ENCODE measurements around the gene DDX4. TPM values are rescaled to one million over a fixed set of nuclear protein-coding genes. Genes with fewer than 3 reads are reported as not detected.

DDX4 gene
- total and polyA plus RNA-seq, 8 donors: not detected

GRCh38 chr5:55841976-55842375 is 104.1 kb downstream of the DDX4 start:
- H3K4me3 ChIP-seq: no peak overlapping the region
- DNase-seq: no peak
- WGBS, 5 donors: 73 to 83% (median 77%) methylated on average over 2 of the region's 2 CpGs
- no peaks in the 10 kb centered on the region for H3K4me1 ChIP-seq
- H3K27me3 ChIP-seq: no peaks in the 10 kb centered on the region
- intact Hi-C loops (cut with DNase I; ENCODE audit: low total_unique reads): no loop called here
- no peak overlapping the region for H3K27ac ChIP-seq
- TF ChIP-seq POLR2A (IDR thresholded peaks at IDR 0.05): no peak
- TF ChIP-seq POLR2AphosphoS5 (IDR thresholded peaks at IDR 0.05): no peak
- TF ChIP-seq EP300 (IDR thresholded peaks at IDR 0.05): no peak
- TF ChIP-seq, protein P1, sequence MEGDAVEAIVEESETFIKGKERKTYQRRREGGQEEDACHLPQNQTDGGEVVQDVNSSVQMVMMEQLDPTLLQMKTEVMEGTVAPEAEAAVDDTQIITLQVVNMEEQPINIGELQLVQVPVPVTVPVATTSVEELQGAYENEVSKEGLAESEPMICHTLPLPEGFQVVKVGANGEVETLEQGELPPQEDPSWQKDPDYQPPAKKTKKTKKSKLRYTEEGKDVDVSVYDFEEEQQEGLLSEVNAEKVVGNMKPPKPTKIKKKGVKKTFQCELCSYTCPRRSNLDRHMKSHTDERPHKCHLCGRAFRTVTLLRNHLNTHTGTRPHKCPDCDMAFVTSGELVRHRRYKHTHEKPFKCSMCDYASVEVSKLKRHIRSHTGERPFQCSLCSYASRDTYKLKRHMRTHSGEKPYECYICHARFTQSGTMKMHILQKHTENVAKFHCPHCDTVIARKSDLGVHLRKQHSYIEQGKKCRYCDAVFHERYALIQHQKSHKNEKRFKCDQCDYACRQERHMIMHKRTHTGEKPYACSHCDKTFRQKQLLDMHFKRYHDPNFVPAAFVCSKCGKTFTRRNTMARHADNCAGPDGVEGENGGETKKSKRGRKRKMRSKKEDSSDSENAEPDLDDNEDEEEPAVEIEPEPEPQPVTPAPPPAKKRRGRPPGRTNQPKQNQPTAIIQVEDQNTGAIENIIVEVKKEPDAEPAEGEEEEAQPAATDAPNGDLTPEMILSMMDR (IDR thresholded peaks at IDR 0.05): no peak
- peaks cover 0 to 10% (median 0%) of the 10 kb centered on the region in 4 donors for H3K9me3 ChIP-seq
- H3K36me3 ChIP-seq: no peaks in the 10 kb centered on the region

DNA sequence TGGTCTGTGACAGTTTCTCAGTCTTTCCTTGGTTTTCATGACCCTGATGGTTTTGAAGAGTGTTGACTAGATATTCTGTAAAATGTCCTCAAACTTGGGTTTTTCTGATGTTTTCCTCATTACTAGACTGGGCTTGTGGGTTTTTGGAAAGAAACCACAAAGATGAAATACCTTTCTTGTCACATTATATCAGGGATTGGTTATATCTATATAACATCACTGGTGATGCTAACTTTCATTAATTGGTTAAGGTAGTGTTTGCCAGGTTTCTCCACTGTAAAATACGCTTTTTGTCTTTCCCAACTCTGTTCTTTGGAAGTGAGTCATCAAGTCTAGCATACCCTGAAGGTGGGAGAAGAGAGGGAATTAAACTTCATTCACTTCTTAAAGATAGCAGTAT is 110.0 kb downstream of the DDX4 start:
- WGBS, 5 donors: 53 to 77% (median 71%) methylated on average over 1 of the region's 1 CpG

DNA sequence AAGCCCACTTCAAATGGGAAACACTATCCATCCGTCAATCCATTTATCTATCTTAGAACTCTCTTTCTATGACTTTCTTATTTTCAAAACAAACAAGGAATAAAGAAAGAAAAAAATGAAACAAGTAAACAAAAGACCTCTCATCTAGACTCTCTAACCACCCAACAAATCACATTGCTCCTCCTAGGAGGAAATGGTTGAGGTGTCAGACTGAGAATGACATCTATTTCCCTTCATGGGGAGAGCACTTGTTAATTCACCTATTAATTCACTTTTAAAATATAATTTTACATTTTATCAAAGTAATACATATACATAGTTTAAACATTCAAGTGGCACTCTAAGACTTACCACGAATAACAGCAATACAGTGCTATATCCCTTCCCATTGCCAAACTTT is 110.9 kb downstream of the DDX4 start:
- no peak overlapping the region for H3K4me3 ChIP-seq
- intact Hi-C loops (cut with DNase I; ENCODE audit: low total_unique reads): no loop called here
- 84 to 89% (median 85%) methylated on average over 2 of the region's 2 CpGs for WGBS, 5 donors

More for the DNA sequence above, 110.0 kb downstream of the DDX4 start:
- TF ChIP-seq POLR2AphosphoS5 (IDR thresholded peaks at IDR 0.05) (no peak), EP300 (IDR thresholded peaks at IDR 0.05) (no peak), POLR2A (IDR thresholded peaks at IDR 0.05) (no peak)
- TF ChIP-seq, protein P1 (IDR thresholded peaks at IDR 0.05): no peak
- Histone ChIP-seq H3K36me3 (no peaks in the 10 kb centered on the region), H3K9me3 (peaks cover 0 to 10% (median 0%) of the 10 kb centered on the region in 4 donors), H3K27me3 (no peaks in the 10 kb centered on the region), H3K4me1 (no peaks in the 10 kb centered on the region), H3K4me3 (no peak overlapping the region), H3K27ac (no peak overlapping the region)
- intact Hi-C loops (cut with DNase I; ENCODE audit: low total_unique reads): no loop called here
- DNase-seq: no peak

GRCh38 chr5:55850839-55851674 is 113.2 kb downstream of the DDX4 start, which contains the start of gene IL31RA:
TSS of gene IL31RA (plus strand) at chr5:55851357. CDS start at chr5:55851571, 214 bp downstream.
- Histone ChIP-seq H3K27ac (no peak within 1 kb of the TSS), H3K4me3 (no peak within 1 kb of the TSS), H3K4me1 (no peaks in the 10 kb centered on the region), H3K9me3 (no peaks in the 10 kb centered on the region), H3K36me3 (no peaks in the 10 kb centered on the region), H3K27me3 (no peaks in the 10 kb centered on the region)
- TF ChIP-seq POLR2AphosphoS5 (IDR thresholded peaks at IDR 0.05) (no peak), EP300 (IDR thresholded peaks at IDR 0.05) (no peak), POLR2A (IDR thresholded peaks at IDR 0.05) (no peak)
- TF ChIP-seq, protein P1 (IDR thresholded peaks at IDR 0.05): no peak
- peak in 1 of 2 donors; percentile 5 for DNase-seq
- intact Hi-C loops (cut with DNase I; ENCODE audit: low total_unique reads): no loop called here
- 90 to 92% (median 90%) methylated on average over 10 of the region's 10 CpGs for WGBS, 5 donors

More for the DNA sequence above, 110.9 kb downstream of the DDX4 start:
- Histone ChIP-seq H3K27ac (no peak overlapping the region), H3K27me3 (no peaks in the 10 kb centered on the region), H3K9me3 (peaks cover 0 to 10% (median 0%) of the 10 kb centered on the region in 4 donors), H3K36me3 (no peaks in the 10 kb centered on the region), H3K4me1 (no peaks in the 10 kb centered on the region)
- TF ChIP-seq EP300 (IDR thresholded peaks at IDR 0.05) (no peak), POLR2AphosphoS5 (IDR thresholded peaks at IDR 0.05) (no peak), POLR2A (IDR thresholded peaks at IDR 0.05) (no peak)
- TF ChIP-seq, protein P1 (IDR thresholded peaks at IDR 0.05): no peak
- no peak for DNase-seq
